Colonic mucosa (tissue), 4 donors: Measurements from ENCODE around the gene ARSK. TPM values are rescaled to one million over a fixed set of nuclear protein-coding genes. Genes with fewer than 3 reads are reported as not detected.

Experiments used
- DNase-seq: peaks from one replicate; pipeline ENCODE4 v3.0.0-alpha.2; 2020
- H3K27ac ChIP-seq: fragments of 200-600 bp; one replicate; pipeline ENCODE4 v1.8.0; 2021
- H3K27me3 ChIP-seq: fragments of 200-600 bp; one replicate; pipeline ENCODE4 v1.8.0; 2021
- H3K36me3 ChIP-seq: fragments of 200-600 bp; one replicate; pipeline ENCODE4 v1.8.0; 2021
- H3K4me1 ChIP-seq: fragments of 200-600 bp; one replicate; pipeline ENCODE4 v1.8.0; 2021; ENCODE audit warnings: mild to moderate bottlenecking
- H3K4me3 ChIP-seq: fragments of 200-600 bp; one replicate; pipeline ENCODE4 v1.8.0; 2021
- H3K9ac ChIP-seq, 2 donors: one replicate each; pipeline ENCODE4 v1.7.0; 2013; ENCODE audit warnings: control low read depth in 2 of 2, low read depth in 2 of 2, low read length in 2 of 2
- H3K9me3 ChIP-seq: fragments of 200-600 bp; one replicate; pipeline ENCODE4 v1.8.0; 2021
- CTCF ChIP-seq: fragments of 200-600 bp; IDR thresholded peaks from one replicate; pipeline ENCODE4 v1.8.0; 2022; ENCODE audit warnings: antibody characterized with exemption, mild to moderate bottlenecking
- intact Hi-C: fragments of 100-400 bp; cut with DNase I; formaldehyde crosslinking; loops from one replicate; pipeline ENCODE4 v1.14.1; 2022
- total RNA-seq, 2 donors: library from RNA; stranded (reverse); fragmentation: NEBNext Ultra II Directional in 1 of 2; extraction: Animal tissue kit (Norgen Biotek cat#: 25700) in 1 of 2; gene quantifications; one replicate each; pipeline ENCODE4 v1.2.1, GENCODE V29; 2021
- donor health status: healthy.
- donor health status: DM: no; HTN: no; CAD: no.
- donor health status: DM: no; HTN: no; CAD: no.

The ARSK gene
- total RNA-seq, 2 donors from 2014 or later: 3.7 to 4.3 TPM

GRCh38 chr5:95531491-95531890, 23.4 kb upstream of the ARSK start:
- H3K9me3 ChIP-seq: no peaks in the 10 kb centered on the region
- no peak overlapping the region for H3K4me3 ChIP-seq
- no peak for DNase-seq
- no peak overlapping the region for H3K27ac ChIP-seq
- no peaks in the 10 kb centered on the region for H3K36me3 ChIP-seq
- no peaks in the 10 kb centered on the region for H3K4me1 ChIP-seq
- intact Hi-C loops: no loop called here
- no peak for TF ChIP-seq CTCF
- H3K27me3 ChIP-seq: no peaks in the 10 kb centered on the region
- H3K9ac ChIP-seq: no peak overlapping the region

- intact Hi-C loops: no loop called here
- no peak overlapping the region for H3K9ac ChIP-seq
- H3K4me1 ChIP-seq: no peaks in the 10 kb centered on the region
- no peak overlapping the region for H3K4me3 ChIP-seq
- TF ChIP-seq CTCF: no peak
- H3K9me3 ChIP-seq: no peaks in the 10 kb centered on the region
- no peak for DNase-seq
- H3K27ac ChIP-seq: no peak overlapping the region
- H3K36me3 ChIP-seq: no peaks in the 10 kb centered on the region
- no peaks in the 10 kb centered on the region for H3K27me3 ChIP-seq
Measured at GRCh38 chr5:95532415-95532814, 22.5 kb upstream of the ARSK start.

DNA sequence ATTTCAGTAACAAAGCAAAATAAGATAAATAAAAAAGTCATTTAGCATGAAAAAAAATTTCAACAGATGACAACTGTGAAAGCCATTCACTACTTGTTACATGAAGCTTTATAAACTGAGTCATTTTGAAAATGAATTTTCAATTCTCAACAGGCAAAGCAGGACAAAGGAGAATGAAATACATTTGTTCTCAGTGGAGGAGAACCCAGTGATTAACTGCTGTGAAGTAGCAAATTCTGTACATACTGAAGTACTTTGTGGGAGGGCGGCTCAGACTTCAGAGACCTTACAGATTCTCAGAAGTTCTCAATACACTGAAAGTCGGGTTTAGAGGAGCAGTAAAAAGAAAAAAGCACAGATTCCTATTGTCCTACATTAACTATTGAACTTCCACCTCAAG, 21.8 kb upstream of the ARSK start:
- no peaks in the 10 kb centered on the region for H3K4me1 ChIP-seq
- DNase-seq: no peak
- H3K27ac ChIP-seq: no peak overlapping the region
- intact Hi-C loops: no loop called here
- no peak overlapping the region for H3K9ac ChIP-seq
- H3K36me3 ChIP-seq: no peaks in the 10 kb centered on the region
- H3K4me3 ChIP-seq: no peak overlapping the region
- H3K27me3 ChIP-seq: no peaks in the 10 kb centered on the region
- TF ChIP-seq CTCF: no peak
- H3K9me3 ChIP-seq: no peaks in the 10 kb centered on the region

DNA sequence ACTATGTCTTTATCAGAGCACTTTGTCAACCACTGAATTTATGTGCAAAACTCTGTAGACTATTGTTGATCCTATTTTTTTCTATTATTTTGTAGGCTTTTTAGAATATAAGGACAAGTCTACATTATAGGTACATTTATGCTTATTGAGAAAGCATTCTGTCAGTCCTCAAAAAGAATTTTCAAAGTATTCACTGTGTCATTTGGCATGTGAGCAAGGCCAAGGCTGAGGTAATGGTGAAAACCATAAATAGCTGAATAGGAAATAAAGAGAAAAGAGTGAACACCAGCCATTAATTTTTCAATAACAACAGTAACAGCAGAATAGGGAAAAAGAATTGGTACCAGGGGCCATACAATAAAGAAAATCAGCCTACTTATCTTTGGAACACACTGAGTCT, 21.1 kb upstream of the ARSK start:
- no peak for TF ChIP-seq CTCF
- H3K36me3 ChIP-seq: no peaks in the 10 kb centered on the region
- intact Hi-C loops: no loop called here

GRCh38 chr5:95537501-95537900, 17.4 kb upstream of the ARSK start:
- Histone ChIP-seq H3K4me1 (no peaks in the 10 kb centered on the region), H3K27me3 (no peaks in the 10 kb centered on the region), H3K27ac (no peak overlapping the region), H3K36me3 (no peaks in the 10 kb centered on the region), H3K9me3 (no peaks in the 10 kb centered on the region), H3K4me3 (no peak overlapping the region), H3K9ac (no peak overlapping the region)
- DNase-seq: no peak
- intact Hi-C loops: no loop called here
- no peak for TF ChIP-seq CTCF

More for the DNA sequence above, 21.1 kb upstream of the ARSK start:
- Histone ChIP-seq H3K4me1 (no peaks in the 10 kb centered on the region), H3K9me3 (no peaks in the 10 kb centered on the region), H3K4me3 (no peak overlapping the region), H3K27me3 (no peaks in the 10 kb centered on the region), H3K9ac (no peak overlapping the region), H3K27ac (no peak overlapping the region)
- DNase-seq: no peak
